Ishikawa (cell line): ENCODE measurements around the gene GRIA4.

Source experiments
- CEBPB ChIP-seq: IDR thresholded peaks from 2 replicates; pipeline ENCODE4 v1.6.1; 2012
- CREB1 ChIP-seq: IDR thresholded peaks from 2 replicates; pipeline ENCODE4 v1.6.1; 2012; ENCODE audit warnings: low read depth
- EGR1 ChIP-seq: IDR thresholded peaks from 2 replicates; pipeline ENCODE4 v1.6.1; 2012
- EP300 ChIP-seq: IDR thresholded peaks from 2 replicates; pipeline ENCODE4 v1.6.1; 2012; ENCODE audit warnings: borderline replicate concordance
- FOXM1 ChIP-seq: IDR thresholded peaks from 2 replicates; pipeline ENCODE4 v1.6.1; 2012; ENCODE audit warnings: low read depth, borderline replicate concordance
- MAX ChIP-seq: IDR thresholded peaks from 2 replicates; pipeline ENCODE4 v1.6.1; 2012
- NFIC ChIP-seq: IDR thresholded peaks from 2 replicates; pipeline ENCODE4 v1.6.1; 2012
- REST ChIP-seq: IDR thresholded peaks from 2 replicates; pipeline ENCODE4 v1.6.1; 2012; ENCODE audit warnings: low read depth, mild to moderate bottlenecking
- TAF1 ChIP-seq: IDR thresholded peaks from 2 replicates; pipeline ENCODE4 v1.6.1; 2012; ENCODE audit warnings: low read depth, mild to moderate bottlenecking
- TEAD4 ChIP-seq: IDR thresholded peaks from 2 replicates; pipeline ENCODE4 v1.6.1; 2012
- USF1 ChIP-seq: IDR thresholded peaks from 2 replicates; pipeline ENCODE4 v1.6.1; 2012
- YY1 ChIP-seq: IDR thresholded peaks from 2 replicates; pipeline ENCODE4 v1.6.1; 2012; ENCODE audit warnings: low read depth
- ZBTB7A ChIP-seq: IDR thresholded peaks from 2 replicates; pipeline ENCODE4 v1.6.1; 2012; ENCODE audit warnings: low read depth

GRIA4 gene

GRCh38 chr11:105867742-105868141, 257.9 kb downstream of the GRIA4 start:
- TF ChIP-seq YY1 (no peak), FOXM1 (no peak), TEAD4 (0 out of 2 replicates have a peak, but pooled peaks have one; percentile 18), MAX (peak; percentile 37; the same call in 1 of the 2 replicates), CEBPB (no peak), REST (no peak), EP300 (no peak), ZBTB7A (no peak), TAF1 (no peak)

GRCh38 chr11:105868762-105869285, 259.0 kb downstream of the GRIA4 start:
- TF ChIP-seq REST, result no peak
- no peak for TF ChIP-seq NFIC
- TF ChIP-seq CEBPB, result no peak
- no peak for TF ChIP-seq ZBTB7A
- no peak for TF ChIP-seq EGR1
- TF ChIP-seq TEAD4, result no peak
- no peak for TF ChIP-seq USF1
- no peak for TF ChIP-seq CREB1
- TF ChIP-seq YY1, result no peak
- no peak for TF ChIP-seq FOXM1
- TF ChIP-seq EP300, result no peak

GRCh38 chr11:105870516-105871113, 260.7 kb downstream of the GRIA4 start:
- TF ChIP-seq REST (no peak), EP300 (no peak), FOXM1 (no peak), NFIC (no peak), CEBPB (no peak), ZBTB7A (no peak), TEAD4 (no peak), YY1 (no peak)

GRCh38 chr11:105878510-105878909, 268.6 kb downstream of the GRIA4 start:
- TF ChIP-seq EP300, result no peak
- TF ChIP-seq REST, result no peak
